ENCODE data around the gene RAB20. TPM values are rescaled to one million over a fixed set of nuclear protein-coding genes. Genes with fewer than 3 reads are reported as not detected.
A peak's percentile ranks its signal among the peaks of the same experiment; 100 is the strongest.
"Not testable (repeated sequence)": the region's sequence is repeated elsewhere in the genome, so short reads cannot be mapped to it uniquely, and the experiment has no call there.

Gene RAB20
- total and polyA plus RNA-seq, 2 experiments from 2014 or later, result 2.7 to 6.4 TPM

DNA sequence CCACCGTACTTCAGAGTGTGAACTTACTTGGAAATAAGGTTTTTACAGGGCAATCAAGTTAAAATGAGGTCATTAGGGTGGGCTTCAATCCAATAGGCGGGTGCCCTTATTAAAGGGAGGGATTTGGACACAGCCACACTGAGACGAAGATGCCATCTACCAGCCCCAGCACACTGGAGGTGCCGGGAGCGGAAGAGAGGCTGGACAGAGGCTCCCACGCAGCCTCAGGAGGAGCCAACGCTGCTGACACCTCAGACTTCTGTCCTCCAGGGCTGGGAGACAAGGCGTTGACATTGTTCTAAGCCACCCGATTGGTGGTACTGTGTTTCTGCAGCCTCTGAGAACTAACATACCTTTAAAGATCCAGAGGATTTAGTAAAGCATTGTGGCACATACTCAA is 12.6 kb upstream of the RAB20 start:
- Histone ChIP-seq H3K36me3 (ENCODE audit: low read depth) (no peaks in the 10 kb centered on the region), H2AFZ (no peak overlapping the region), H3K9me3 (ENCODE audit: low read depth) (no peaks in the 10 kb centered on the region), H3K4me2 (ENCODE audit: unreplicated experiment) (no peak overlapping the region), H3K27ac (no peak overlapping the region), H3K9ac (no peak overlapping the region), H3F3A (ENCODE audit: insufficient read depth) (no peaks in the 10 kb centered on the region), H4K20me1 (ENCODE audit: insufficient read depth) (no peaks in the 10 kb centered on the region), H3K9me2 (ENCODE audit: insufficient read depth) (no peaks in the 10 kb centered on the region), H3K4me1 (ENCODE audit: insufficient read depth) (no peaks in the 10 kb centered on the region), H3K4me3 (no peak overlapping the region), H3K79me2 (ENCODE audit: insufficient read depth) (no peaks in the 10 kb centered on the region), H3K27me3 (replicated peaks; ENCODE audit: insufficient read depth) (peaks cover 41% of the 10 kb centered on the region)
- WGBS, 2 experiments (ENCODE audit: low coverage in 1 of 2, low lambda C conversion rate in 2 of 2, missing lambda C conversion rate in 2 of 2), result 6% methylated on average over 9 of the region's 9 CpGs
- TF ChIP-seq EZH2 (IDR thresholded peaks at IDR 0.05; ENCODE audit: insufficient read depth, poor library complexity, severe bottlenecking) (no peak), EZH2phosphoT487 (IDR thresholded peaks at IDR 0.05; ENCODE audit: insufficient read depth, low read depth) (no peak)
- in situ Hi-C loops (cut with MboI), result no loop called here
- DNase-seq, result peak; percentile 51

GRCh38 chr13:110572778-110573118 is 11.2 kb upstream of the RAB20 start:
- no peaks in the 10 kb centered on the region for H3K79me2 ChIP-seq (ENCODE audit: insufficient read depth)

DNA sequence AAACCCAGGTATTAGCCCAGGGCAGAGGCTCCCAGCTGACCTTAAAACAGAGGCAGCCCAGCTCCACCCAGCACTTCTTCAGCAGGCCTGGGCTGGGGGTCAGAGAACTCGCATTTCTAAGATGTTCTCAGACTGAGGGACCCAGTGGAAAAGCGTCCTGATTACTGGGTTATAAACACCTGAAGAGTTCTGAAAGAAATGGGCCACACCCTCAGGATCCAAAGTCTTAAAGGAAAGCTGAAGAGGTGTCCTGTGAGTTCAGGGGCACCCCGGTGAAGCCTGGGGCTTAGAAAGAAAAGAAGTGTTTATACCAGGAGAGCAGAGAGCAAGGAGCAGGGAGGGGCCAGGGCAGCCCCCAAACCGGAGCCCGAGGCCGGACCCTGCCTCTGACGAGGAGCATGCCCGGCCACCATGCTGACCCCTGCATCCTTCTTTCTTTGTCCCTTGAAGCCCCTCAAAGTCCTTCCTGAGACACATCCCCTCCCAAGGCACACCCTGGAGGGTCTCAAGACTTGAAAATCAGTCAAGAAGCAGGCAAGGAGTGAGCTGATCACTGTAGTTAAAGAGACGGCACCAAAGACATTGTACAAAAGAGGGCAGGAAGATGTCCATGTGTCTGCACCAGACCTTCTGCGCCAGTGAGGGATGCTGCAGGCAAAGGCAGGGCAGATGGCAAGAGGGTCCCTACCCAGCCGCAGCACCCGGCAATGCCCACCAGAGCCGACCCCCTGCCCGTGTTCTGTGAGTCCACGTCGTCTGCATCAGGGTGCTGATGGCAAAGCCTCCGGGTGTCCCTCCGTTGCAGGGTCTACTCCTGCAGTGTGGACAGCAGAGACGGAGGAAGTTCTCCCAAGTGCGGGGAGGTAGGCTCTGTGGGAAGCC is 10.6 kb upstream of the RAB20 start:
- Histone ChIP-seq H3K36me3 (ENCODE audit: low read depth) (no peaks in the 10 kb centered on the region), H4K20me1 (ENCODE audit: insufficient read depth) (no peaks in the 10 kb centered on the region), H3K9me3 (ENCODE audit: low read depth) (no peaks in the 10 kb centered on the region), H3K27me3 (replicated peaks; ENCODE audit: insufficient read depth) (peaks cover 41% of the 10 kb centered on the region), H3K9me2 (ENCODE audit: insufficient read depth) (no peaks in the 10 kb centered on the region), H3K79me2 (ENCODE audit: insufficient read depth) (no peaks in the 10 kb centered on the region), H3K4me1 (ENCODE audit: insufficient read depth) (no peaks in the 10 kb centered on the region), H3K9ac (no peak overlapping the region), H3F3A (ENCODE audit: insufficient read depth) (no peaks in the 10 kb centered on the region), H3K4me2 (ENCODE audit: unreplicated experiment) (no peak overlapping the region), H3K4me3 (no peak overlapping the region), H2AFZ (no peak overlapping the region), H3K27ac (no peak overlapping the region)
- TF ChIP-seq EZH2phosphoT487 (IDR thresholded peaks at IDR 0.05; ENCODE audit: insufficient read depth, low read depth) (no peak), EZH2 (IDR thresholded peaks at IDR 0.05; ENCODE audit: insufficient read depth, poor library complexity, severe bottlenecking) (no peak)
- no peak for DNase-seq
- WGBS, 2 experiments (ENCODE audit: low coverage in 1 of 2, low lambda C conversion rate in 2 of 2, missing lambda C conversion rate in 2 of 2), result 67 to 68% methylated on average over 20 of the region's 20 CpGs
- in situ Hi-C loops (cut with MboI), result no loop called here

More at GRCh38 chr13:110572778-110573118, 11.2 kb upstream of the RAB20 start:
- no peak overlapping the region for H2AFZ ChIP-seq
- no peak overlapping the region for H3K27ac ChIP-seq
- TF ChIP-seq EZH2 (IDR thresholded peaks at IDR 0.05; ENCODE audit: insufficient read depth, poor library complexity, severe bottlenecking), result no peak
- TF ChIP-seq EZH2phosphoT487 (IDR thresholded peaks at IDR 0.05; ENCODE audit: insufficient read depth, low read depth), result no peak
- in situ Hi-C loops (cut with MboI), result no loop called here
- peaks cover 41% of the 10 kb centered on the region for H3K27me3 ChIP-seq (replicated peaks; ENCODE audit: insufficient read depth)
- DNase-seq, result no peak
- WGBS, 2 experiments (ENCODE audit: low coverage in 1 of 2, low lambda C conversion rate in 2 of 2, missing lambda C conversion rate in 2 of 2), result 38 to 42% methylated on average over 2 of the region's 2 CpGs
- no peaks in the 10 kb centered on the region for H4K20me1 ChIP-seq (ENCODE audit: insufficient read depth)
- H3K9ac ChIP-seq, result no peak overlapping the region
- H3K4me1 ChIP-seq (ENCODE audit: insufficient read depth), result no peaks in the 10 kb centered on the region
- no peaks in the 10 kb centered on the region for H3K9me3 ChIP-seq (ENCODE audit: low read depth)
- no peaks in the 10 kb centered on the region for H3K9me2 ChIP-seq (ENCODE audit: insufficient read depth)
- no peak overlapping the region for H3K4me2 ChIP-seq (ENCODE audit: unreplicated experiment)
- H3K4me3 ChIP-seq, result no peak overlapping the region
- H3F3A ChIP-seq (ENCODE audit: insufficient read depth), result no peaks in the 10 kb centered on the region
- H3K36me3 ChIP-seq (ENCODE audit: low read depth), result no peaks in the 10 kb centered on the region

DNA sequence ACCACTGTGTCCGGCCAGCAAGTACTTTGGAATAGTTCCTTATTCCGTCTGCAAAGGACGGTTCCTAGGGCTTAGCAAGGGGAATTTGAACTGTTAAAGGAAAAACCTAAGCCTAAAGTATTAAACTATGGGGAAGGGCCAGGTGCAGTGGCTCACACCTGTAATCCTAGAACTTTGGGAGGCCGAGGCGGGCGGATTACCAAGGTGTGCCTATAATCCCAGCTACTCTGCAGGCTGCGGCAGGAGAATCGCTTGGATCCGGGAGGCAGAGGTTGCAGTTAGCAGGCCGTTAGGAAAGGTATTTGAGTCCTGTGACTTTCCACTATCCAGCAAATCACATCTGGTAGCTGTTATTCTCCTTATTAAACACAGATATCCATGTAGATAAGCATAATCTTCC is 9.4 kb upstream of the RAB20 start:
- no peak for DNase-seq
- peaks cover 41% of the 10 kb centered on the region for H3K27me3 ChIP-seq (replicated peaks; ENCODE audit: insufficient read depth)
- in situ Hi-C loops (cut with MboI), result no loop called here

GRCh38 chr13:110569962-110570361 is 8.4 kb upstream of the RAB20 start:
- H3K27ac ChIP-seq; H3K4me1 ChIP-seq (ENCODE audit: insufficient read depth); H3K9me2 ChIP-seq (ENCODE audit: insufficient read depth); in situ Hi-C loops (cut with MboI); H3K9ac ChIP-seq; H3K9me3 ChIP-seq (ENCODE audit: low read depth); H2AFZ ChIP-seq; H3K4me2 ChIP-seq (ENCODE audit: unreplicated experiment); H3K36me3 ChIP-seq (ENCODE audit: low read depth); H3K79me2 ChIP-seq (ENCODE audit: insufficient read depth); H4K20me1 ChIP-seq (ENCODE audit: insufficient read depth); H3F3A ChIP-seq (ENCODE audit: insufficient read depth); H3K4me3 ChIP-seq: not testable (repeated sequence)
- WGBS, 2 experiments (ENCODE audit: low coverage in 1 of 2, low lambda C conversion rate in 2 of 2, missing lambda C conversion rate in 2 of 2), result 70 to 71% methylated on average over 7 of the region's 7 CpGs
- DNase-seq, result peak; percentile 26
- peaks cover 39% of the 10 kb centered on the region for H3K27me3 ChIP-seq (replicated peaks; ENCODE audit: insufficient read depth)

More for the DNA sequence above, 9.4 kb upstream of the RAB20 start:
- H3K36me3 ChIP-seq (ENCODE audit: low read depth), result no peaks in the 10 kb centered on the region
- 47 to 53% methylated on average over 10 of the region's 10 CpGs for whole genome bisulfite sequencing, 2 experiments (ENCODE audit: low coverage in 1 of 2, low lambda C conversion rate in 2 of 2, missing lambda C conversion rate in 2 of 2)
- no peak overlapping the region for H3K27ac ChIP-seq
- H3K9me3 ChIP-seq (ENCODE audit: low read depth), result no peaks in the 10 kb centered on the region
- H3K4me3 ChIP-seq, result no peak overlapping the region
- H3K79me2 ChIP-seq (ENCODE audit: insufficient read depth), result no peaks in the 10 kb centered on the region
- H2AFZ ChIP-seq, result no peak overlapping the region
- H3F3A ChIP-seq (ENCODE audit: insufficient read depth), result no peaks in the 10 kb centered on the region
- no peaks in the 10 kb centered on the region for H3K4me1 ChIP-seq (ENCODE audit: insufficient read depth)
- no peak for TF ChIP-seq EZH2phosphoT487 (IDR thresholded peaks at IDR 0.05; ENCODE audit: insufficient read depth, low read depth)
- TF ChIP-seq EZH2 (IDR thresholded peaks at IDR 0.05; ENCODE audit: insufficient read depth, poor library complexity, severe bottlenecking), result no peak
- H3K9ac ChIP-seq, result no peak overlapping the region
- no peaks in the 10 kb centered on the region for H4K20me1 ChIP-seq (ENCODE audit: insufficient read depth)
- no peaks in the 10 kb centered on the region for H3K9me2 ChIP-seq (ENCODE audit: insufficient read depth)
- H3K4me2 ChIP-seq (ENCODE audit: unreplicated experiment), result no peak overlapping the region
